HepG2 (cell line): ENCODE results near the gene TEX14.

Source experiments
- DBP ChIP-seq: sonication (generic); formaldehyde crosslinking; IDR thresholded peaks from 2 replicates; pipeline ENCODE4 v1.4.0; 2020; ENCODE audit warnings: missing genetic modification reagents; ENCODE audit errors: not compliant biosample characterization
- IRF9 ChIP-seq: sonication (generic); formaldehyde crosslinking; IDR thresholded peaks from 2 replicates; pipeline ENCODE4 v1.8.0; 2022; ENCODE audit warnings: missing genetic modification reagents, mild to moderate bottlenecking, borderline replicate concordance
- POLR2AphosphoS2 ChIP-seq: IDR thresholded peaks from 2 replicates; pipeline ENCODE4 v1.6.1; 2011; ENCODE audit warnings: low read depth, low read length, improper control_type of control experiment
- STAT6 ChIP-seq: sonication (generic); formaldehyde crosslinking; IDR thresholded peaks from 2 replicates; pipeline ENCODE4 v1.4.0; 2020; ENCODE audit warnings: missing genetic modification reagents, mild to moderate bottlenecking, borderline replicate concordance
- TF ChIP-seq, protein P1 (sequence below): sonication (generic); formaldehyde crosslinking; IDR thresholded peaks from 2 replicates; pipeline ENCODE4 v1.5.0; 2020; ENCODE audit warnings: mild to moderate bottlenecking, missing genetic modification reagents, moderate library complexity

- TF ChIP-seq, protein P1, sequence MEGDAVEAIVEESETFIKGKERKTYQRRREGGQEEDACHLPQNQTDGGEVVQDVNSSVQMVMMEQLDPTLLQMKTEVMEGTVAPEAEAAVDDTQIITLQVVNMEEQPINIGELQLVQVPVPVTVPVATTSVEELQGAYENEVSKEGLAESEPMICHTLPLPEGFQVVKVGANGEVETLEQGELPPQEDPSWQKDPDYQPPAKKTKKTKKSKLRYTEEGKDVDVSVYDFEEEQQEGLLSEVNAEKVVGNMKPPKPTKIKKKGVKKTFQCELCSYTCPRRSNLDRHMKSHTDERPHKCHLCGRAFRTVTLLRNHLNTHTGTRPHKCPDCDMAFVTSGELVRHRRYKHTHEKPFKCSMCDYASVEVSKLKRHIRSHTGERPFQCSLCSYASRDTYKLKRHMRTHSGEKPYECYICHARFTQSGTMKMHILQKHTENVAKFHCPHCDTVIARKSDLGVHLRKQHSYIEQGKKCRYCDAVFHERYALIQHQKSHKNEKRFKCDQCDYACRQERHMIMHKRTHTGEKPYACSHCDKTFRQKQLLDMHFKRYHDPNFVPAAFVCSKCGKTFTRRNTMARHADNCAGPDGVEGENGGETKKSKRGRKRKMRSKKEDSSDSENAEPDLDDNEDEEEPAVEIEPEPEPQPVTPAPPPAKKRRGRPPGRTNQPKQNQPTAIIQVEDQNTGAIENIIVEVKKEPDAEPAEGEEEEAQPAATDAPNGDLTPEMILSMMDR (CRISPR knock-in tag), result no peak
- no peak for TF ChIP-seq DBP (CRISPR knock-in tag)
- no peak for TF ChIP-seq STAT6 (CRISPR knock-in tag)
- TF ChIP-seq POLR2AphosphoS2, result no peak
- no peak for TF ChIP-seq IRF9 (CRISPR knock-in tag)
These were observed 70.7 kb downstream of the TEX14 start for GRCh38 chr17:58621174-58621573.
